Left colon (tissue), 2 donors: ENCODE data around the gene CTLA4. TPM values are rescaled to one million over a fixed set of nuclear protein-coding genes. Genes with fewer than 3 reads are reported as not detected.

ENCODE experiments used
- ATAC-seq: fragments of 200-7000 bp; cut with Tn5 transposase; one replicate; pipeline ENCODE4 v1.9.1; 2020; ENCODE audit warnings: mild to moderate bottlenecking, moderate library complexity
- DNase-seq, 2 donors: peaks; one replicate each; pipeline ENCODE4 v3.0.0-alpha.2; 2020
- intact Hi-C, 2 donors: fragments of 100-400 bp; cut with DNase I in 1 of 2; cut with micrococcal nuclease in 1 of 2; formaldehyde crosslinking; loops; one replicate each; pipeline versions ENCODE4 v1.11.2 to v1.14.0; 2022; cut with DNase I, micrococcal nuclease
- long read RNA-seq: library from polyadenylated mRNA; unstranded; transcript quantifications from one replicate; pipeline ENCODE4 v2.0.0, GENCODE V29; 2021
- total RNA-seq, 2 donors: library from RNA; stranded (reverse); fragmentation: NEBNext Ultra II Directional; extraction: Animal tissue kit (Norgen Biotek cat#: 25700); gene quantifications; one replicate each; pipeline ENCODE4 v1.2.1, GENCODE V29; 2021
- donor health status: DM: no; HTN: no; CAD: no.
- donor health status: DM: yes; HTN: yes; CAD: no.

The CTLA4 gene
- total RNA-seq = under 1 TPM in 1 of 2 donors, not detected in 1; 0.39 TPM
- long read RNA-seq = 0 reads

DNA sequence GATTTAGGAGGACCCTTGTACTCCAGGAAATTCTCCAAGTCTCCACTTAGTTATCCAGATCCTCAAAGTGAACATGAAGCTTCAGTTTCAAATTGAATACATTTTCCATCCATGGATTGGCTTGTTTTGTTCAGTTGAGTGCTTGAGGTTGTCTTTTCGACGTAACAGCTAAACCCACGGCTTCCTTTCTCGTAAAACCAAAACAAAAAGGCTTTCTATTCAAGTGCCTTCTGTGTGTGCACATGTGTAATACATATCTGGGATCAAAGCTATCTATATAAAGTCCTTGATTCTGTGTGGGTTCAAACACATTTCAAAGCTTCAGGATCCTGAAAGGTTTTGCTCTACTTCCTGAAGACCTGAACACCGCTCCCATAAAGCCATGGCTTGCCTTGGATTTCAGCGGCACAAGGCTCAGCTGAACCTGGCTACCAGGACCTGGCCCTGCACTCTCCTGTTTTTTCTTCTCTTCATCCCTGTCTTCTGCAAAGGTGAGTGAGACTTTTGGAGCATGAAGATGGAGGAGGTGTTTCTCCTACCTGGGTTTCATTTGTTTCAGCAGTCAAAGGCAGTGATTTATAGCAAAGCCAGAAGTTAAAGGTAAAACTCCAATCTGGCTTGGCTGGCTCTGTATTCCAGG is at the start of gene CTLA4:
TSS of gene CTLA4 (plus strand) at position 211 of the 640 bp plus-strand sequence. CDS start at position 383, 172 bp downstream.
- ATAC-seq (no peak), DNase-seq (no peak)
- intact Hi-C loops = no loop called here

DNA sequence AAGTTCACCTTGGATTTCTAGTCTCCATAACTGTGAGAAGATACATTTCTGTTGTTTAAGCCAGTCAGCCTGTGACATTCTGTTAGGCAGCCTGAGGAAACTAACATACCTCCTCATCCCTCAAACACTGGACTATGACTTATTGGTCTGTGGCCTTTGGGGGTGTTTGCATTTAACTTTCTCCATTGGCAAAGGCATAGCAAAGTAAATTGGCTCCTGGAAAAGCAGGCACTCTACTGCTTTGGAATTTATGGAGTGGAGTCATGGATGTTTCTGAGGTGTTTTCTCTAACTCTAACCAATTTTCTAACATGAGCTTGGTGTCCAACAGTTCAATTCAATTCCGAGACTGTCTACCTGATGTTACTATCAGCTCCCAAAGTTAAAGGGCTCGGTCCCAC is 48.9 kb upstream of the CTLA4 start:
- DNase-seq (no peak), ATAC-seq (no peak)
- intact Hi-C loops = loop anchor here in 1 of 2 donors (10.0 kb wide), 1 partner anchor 334 kb away; no protein-coding TSS in a partner anchor

DNA sequence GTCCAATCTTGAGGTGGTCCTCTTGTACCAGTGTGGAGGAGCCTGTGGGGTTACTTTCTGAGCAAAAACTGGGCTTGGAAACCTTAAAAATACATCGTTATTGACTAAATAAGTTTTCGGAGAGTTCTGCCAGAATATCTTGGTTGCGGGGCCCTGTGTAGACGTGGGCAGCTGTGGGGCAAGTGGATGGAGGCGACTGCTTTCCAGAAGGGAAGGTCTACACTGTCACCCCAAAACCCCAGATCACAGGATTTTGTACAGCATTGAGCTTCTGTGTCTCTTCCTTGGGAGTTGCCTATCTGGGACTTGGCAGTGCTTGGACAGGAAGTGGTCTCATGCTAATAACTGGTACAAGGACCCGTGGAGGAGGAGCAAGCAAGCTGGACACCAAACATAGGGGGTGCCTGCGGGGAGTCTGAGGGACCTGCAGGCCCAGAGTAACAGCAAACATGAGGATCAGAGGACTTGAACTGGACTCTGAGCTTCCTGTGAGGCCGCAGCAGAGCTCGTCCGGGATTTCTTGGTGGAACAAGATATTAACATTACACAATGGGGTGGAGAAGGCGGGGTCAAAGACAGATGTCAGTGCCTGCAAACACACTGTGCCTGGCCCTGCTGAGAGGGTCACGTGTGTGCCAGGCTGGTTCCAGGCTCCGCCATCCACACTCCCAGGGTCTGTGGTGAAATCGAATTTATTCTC is 48.0 kb upstream of the CTLA4 start:
- intact Hi-C loops = loop anchor here in 1 of 2 donors (10.0 kb wide), 1 partner anchor 335 kb away; no protein-coding TSS in a partner anchor
- no peak for DNase-seq
- ATAC-seq = no peak

DNA sequence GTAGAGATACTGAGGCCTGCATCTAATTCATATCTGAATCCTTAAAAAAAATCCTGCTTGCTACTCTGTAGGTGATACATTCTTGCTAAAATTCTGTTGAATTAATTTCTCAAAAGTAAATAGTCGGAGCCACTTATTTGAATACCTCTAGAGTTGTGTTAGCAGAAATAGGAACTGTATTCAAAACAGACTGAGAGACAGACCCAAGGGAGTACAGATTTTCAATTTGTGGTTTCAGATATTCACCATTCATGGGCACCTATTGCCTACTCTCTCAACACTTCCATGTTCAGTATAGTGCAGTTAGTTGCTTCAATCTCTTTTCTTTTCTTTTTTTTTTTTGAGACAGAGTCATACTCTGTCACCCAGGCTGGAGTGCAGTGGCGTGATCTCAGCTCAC is 46.6 kb upstream of the CTLA4 start:
- DNase-seq (no peak), ATAC-seq (no peak)
- intact Hi-C loops = no loop called here

DNA sequence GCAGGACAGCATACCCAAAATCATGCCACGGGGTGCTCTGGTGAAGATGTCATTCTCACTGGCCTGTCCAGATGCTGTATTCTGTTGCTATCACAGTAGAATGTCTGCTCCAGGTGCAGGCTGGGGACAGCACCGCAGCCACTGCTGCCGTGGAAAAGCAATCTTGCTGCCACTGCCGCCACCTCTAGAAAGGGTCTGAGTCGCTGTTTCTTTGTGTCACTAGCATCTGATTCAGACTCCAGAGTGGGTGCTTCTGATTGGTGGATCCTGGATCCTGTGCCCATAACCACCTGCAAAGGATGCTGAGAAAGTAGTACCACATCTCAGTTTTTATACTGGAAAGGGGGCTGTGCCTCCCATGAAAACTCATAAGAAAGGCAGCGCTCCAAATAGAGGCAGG is 45.3 kb upstream of the CTLA4 start:
- intact Hi-C loops = no loop called here
- ATAC-seq = no peak
- DNase-seq = no peak

DNA sequence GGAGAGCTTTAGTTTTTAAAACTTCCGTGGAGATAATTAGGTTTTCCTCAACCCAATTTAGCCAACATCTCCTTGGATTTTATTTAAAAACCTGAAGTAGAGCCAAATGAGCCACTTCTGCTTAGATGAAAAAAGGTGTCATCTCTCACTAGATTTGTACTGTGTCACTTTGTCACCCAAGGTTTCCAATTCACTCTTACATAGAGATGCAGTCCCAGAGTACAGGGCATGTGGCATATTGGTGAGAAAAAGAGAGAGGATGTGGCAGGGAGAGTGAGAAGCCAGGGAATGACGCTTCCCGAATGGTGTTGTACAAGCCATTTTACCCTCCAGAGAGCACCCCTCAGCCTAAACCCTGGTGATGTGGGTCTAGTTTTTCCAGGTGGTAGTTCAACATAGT is 44.4 kb upstream of the CTLA4 start:
- DNase-seq = no peak
- intact Hi-C loops = no loop called here
- ATAC-seq = no peak

DNA sequence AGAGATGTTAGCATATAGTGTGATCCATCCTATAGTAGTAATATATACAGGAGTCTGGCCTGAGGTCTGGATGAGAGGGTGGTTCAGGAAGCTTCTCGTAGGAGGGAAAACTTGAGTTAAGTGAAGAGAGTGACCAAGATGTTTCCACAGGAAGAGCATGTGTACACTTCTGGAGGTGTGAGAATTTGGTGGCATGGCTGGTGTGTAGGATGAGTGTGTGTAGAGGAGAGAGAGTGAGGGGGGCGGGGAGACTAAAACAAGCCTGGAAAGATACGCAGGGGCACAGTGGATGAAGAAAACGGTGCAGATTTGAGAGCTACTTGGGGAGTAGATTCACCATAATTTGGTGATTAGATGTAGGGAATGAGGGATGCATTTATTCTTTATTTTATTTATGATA is 43.5 kb upstream of the CTLA4 start:
- intact Hi-C loops = no loop called here
- no peak for ATAC-seq
- no peak for DNase-seq

DNA sequence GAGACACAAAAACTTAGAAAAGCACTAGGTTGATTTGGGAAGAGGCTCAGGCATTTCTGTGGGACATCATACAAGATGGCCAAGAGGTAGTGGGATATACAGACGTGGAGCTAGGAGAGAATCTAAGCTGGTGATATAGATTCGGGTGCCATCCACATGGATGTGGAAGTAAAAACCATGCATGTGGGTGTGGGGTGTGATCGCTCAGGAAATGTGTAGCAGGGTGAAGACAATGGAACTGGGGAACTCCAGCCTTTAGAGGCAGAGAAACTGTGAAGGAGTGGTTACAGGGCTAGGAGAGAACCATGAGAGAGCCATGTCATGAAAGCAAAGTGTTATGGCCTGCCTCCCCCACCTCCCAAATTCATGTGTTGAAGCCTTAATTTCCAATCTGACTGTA is 43.0 kb upstream of the CTLA4 start:
- intact Hi-C loops = no loop called here
- DNase-seq (no peak), ATAC-seq (no peak)

DNA sequence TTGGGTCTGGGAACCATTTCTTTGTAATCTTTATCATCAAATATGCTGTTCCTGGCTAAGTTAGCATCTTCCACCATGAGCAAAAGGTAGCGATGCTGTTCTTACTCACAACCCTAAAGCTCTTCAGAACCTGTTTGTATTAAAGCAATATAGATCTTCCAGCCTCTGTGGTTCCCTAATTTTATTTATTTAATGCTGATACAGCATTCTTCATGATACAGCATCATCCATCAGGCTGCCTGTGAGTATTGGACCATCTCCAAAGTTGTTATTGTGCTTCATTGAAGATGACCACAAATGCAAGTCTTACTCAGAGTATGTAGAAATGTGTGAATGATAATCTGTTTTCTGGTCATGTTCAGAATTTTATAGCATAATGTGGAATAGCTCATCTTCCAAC is 40.9 kb upstream of the CTLA4 start:
- no peak for ATAC-seq
- DNase-seq = no peak
- intact Hi-C loops = no loop called here

DNA sequence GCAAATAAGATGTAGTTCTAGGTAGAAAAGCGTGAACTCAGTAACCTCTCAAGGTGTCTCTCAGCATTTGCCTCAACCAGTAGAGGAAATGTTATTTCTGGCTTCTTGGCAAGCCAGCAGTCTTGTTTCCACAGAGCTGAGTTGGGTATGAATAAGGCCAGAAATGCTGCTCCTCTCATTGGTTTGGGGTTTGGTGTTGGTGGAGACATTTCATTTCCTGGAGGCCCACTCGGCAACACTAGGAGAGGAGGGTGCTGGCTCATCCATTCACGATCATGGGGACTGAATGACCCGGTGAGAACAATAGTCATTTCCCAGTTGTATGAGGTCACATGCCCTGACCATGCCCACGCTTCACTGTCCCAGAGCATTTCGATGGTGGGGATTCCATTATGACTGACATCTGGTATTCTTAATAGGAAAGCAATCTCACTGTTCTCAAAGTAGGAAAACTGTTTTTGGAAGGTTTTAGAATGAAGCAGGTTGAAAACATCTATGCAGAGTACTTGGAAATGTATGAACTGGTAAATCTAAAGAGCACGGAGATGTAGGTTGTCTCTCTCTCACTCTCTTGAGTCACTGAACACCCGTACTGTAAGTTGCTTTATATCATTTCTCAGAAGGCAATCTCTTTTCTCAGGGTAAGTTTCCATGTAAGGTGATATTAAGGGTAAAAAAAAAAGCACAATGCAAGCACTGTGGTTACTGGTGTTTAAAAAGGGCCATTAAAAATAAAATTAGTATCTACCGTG is 37.1 kb upstream of the CTLA4 start:
- ATAC-seq = no peak
- DNase-seq = no peak
- intact Hi-C loops = no loop called here

DNA sequence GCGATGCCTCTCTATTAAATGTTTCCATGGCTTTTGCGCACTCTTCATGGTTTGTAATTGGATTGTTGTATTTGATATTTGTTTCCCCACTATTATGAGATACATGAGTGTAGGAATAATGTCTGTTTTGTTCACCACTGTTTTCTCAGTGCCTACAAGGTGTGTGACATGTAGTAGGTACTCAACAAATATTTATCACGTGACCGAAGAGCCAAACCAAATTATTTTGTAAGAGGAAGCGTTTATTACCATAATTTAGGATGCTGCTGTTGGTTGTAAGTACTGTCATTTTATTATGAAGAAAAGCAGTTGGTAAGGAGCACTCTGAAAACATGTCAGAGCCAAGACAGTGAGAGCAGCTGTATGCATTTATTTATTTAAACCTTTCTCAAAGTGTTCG is 32.2 kb upstream of the CTLA4 start:
- ATAC-seq = no peak
- intact Hi-C loops = no loop called here

DNA sequence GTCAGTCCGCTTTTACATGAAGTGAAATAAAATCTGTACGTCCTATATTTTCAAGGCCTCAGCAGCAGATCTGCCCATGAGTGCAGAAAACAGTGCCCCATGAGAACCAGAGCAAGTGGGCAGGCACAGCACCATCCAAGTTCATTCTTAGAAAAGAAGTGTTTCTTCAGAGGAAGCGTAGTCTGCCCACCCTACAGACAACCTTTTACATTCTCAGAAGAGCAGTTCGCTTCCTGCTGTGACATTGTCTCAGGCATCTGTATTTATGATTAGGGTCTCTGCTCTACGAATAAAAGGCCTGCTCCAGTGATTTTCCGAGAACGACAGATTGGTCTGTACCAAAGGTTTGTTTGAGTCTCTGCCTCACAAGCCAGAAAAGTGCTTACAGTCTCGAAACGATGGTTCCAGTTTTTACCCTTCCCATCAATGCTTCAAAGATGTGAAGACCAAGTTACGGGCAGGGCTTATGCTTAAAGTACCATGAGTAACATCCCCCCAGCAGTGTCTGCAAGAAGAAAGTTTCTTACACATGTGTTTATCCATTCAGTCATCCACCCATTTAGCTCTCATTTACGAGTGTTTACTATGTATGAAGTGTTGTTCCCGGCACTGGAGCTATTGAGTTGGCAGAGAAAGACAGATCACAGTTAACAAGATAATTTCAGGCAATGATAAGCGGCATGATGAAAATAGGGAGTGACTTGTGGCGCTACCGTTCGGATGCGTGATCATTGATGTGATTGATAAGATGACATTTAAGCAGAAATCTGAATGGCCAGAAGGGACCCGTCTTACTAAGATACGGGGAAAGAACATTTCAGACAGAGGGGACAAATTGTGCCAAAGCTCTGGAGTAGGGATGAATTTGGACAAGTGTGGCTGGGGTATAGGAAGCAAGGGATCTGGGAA is 31.4 kb upstream of the CTLA4 start:
- no peak for ATAC-seq
- no peak for DNase-seq
- intact Hi-C loops = no loop called here

More for the DNA sequence above, 32.2 kb upstream of the CTLA4 start:
- no peak for DNase-seq

DNA sequence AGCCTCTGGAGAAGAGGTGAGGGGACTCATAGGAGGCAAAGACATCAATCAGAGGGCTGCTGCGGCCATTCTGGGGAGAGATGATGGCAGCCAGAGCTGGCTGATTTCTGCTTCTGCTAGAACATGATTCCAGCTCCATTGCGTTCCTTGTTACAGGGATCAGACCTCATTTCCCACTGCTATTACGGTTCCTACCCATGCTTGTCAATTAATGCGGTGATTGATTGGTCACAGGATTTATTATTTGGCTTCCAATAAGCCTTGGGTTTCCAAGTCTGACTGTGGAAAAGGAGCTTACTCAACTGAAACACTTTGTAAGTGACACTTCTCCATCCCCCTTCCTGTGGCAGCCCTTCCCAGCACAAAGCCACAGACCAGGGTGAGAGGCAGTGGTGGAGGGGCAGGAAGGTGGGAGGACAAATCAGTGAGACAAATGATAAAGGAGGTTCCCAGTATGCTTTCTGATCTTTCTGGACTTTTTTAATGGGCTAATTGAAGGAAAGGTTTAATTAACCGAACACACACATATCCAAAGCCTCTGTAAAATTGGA is 26.8 kb upstream of the CTLA4 start:
- no peak for DNase-seq
- intact Hi-C loops = no loop called here
- no peak for ATAC-seq

DNA sequence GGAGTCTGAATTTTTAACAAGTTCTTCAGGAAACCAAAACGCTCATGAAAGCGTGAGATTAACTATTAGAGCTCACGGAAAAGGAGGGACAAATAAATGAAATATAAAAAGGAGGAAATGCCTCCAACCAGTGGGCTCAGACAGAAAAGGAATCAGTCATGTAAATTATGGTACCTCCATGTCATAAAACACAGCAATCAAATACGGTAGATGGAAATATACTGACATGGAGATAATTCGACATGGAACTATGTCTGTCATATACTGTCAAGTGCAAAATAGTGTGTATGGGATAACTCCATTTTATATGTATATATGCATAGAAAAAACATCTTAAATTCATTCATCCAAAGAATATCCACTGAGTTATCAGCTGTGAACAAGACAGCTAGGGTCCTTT is 25.9 kb upstream of the CTLA4 start:
- intact Hi-C loops = no loop called here
- DNase-seq = no peak

DNA sequence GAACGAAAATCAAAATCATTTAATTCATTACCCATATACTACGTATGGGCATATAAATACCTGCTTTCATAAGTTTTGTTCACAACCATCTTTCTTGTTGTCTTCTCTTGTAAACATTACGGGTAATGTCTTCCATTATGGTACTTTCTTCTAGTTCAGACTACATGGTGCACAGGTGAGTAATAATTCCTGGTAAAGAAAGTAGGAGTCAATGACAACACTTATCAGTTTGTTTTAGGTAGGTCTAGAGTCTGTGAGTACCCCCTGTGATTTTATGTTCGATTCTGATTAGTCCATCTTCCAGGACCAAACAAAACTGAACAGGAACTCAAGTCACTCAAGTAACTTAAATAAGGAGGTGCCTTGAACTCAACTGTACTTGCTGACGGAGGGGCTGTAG is 25.2 kb upstream of the CTLA4 start:
- intact Hi-C loops = no loop called here
- DNase-seq = no peak
- ATAC-seq = no peak

More for the DNA sequence above, 25.9 kb upstream of the CTLA4 start:
- ATAC-seq = no peak

DNA sequence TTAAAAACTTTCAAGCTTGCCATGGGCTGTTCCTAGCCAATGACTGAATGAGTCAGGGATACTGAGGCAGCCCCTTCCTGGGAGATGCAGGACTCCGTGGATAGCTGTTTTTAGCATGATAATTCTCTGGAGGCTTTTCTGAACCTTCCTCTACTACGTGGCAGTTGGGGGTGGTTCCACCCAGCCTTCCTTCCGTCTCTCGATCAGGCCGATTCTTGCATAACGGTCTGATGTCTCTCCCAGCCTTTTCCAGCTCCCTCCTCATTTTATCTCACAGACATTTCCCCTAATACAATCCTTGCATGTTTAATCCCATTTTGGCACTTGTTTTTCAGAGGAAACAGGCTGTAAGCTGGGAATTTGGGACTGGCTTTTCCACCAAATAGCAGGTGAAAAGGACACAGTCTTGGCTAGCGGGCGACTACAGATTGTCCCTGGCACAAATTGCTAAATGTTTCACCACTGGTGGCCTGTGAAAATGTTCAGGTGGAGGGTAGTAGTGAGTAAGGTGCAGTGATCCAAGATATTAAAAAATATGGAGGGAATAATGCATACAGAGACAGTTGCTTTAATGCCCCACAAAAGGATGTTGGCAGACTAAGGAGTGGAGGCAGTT is 21.0 kb upstream of the CTLA4 start:
- intact Hi-C loops = no loop called here
- ATAC-seq = no peak

DNA sequence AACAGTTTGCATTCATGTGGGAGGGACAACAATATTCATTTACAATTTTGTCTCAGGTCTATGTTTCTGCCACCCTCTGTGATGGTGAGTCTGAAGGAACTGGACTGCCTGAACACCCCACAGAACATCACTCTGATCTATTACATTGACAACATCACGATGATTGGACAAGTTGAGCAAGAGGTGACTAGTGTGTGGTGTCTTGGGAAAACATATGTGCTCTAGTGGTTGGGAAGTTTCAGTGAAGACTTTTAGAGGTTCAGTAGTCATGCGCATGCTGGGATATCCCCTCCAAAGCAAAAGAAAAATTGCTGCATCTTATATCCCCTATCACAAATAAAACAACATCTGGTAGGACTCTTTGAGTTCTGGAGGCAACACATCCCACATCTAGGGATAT is 18.6 kb upstream of the CTLA4 start:
- no peak for ATAC-seq
- intact Hi-C loops = no loop called here

More for the DNA sequence above, 21.0 kb upstream of the CTLA4 start:
- no peak for DNase-seq

DNA sequence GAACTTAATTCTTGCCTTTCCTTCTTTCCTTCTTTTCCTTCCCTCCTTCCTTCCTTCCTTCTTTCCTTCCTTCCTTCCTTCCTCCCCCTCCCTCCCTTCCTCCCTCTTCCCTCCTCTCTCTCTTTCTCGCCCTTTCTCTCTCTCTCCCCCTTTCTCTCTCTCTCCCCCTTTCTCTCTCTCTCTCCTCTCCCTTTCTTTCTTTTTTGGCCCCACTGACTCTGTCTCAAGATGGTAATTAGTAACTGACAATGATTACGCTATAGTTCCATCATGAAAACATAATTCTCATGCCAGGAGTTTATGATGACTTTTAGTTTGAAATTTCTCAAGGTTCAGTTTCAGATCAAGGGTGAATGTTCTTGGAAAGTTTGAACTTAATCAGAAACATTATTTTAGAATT is 14.8 kb upstream of the CTLA4 start:
- DNase-seq (no peak), ATAC-seq (no peak)
- intact Hi-C loops = no loop called here

More for the DNA sequence above, 18.6 kb upstream of the CTLA4 start:
- no peak for DNase-seq
